KOPT-K1 (cell line): ENCODE results near the gene SERINC2.
"Not testable (repeated sequence)": the region's sequence is repeated elsewhere in the genome, so short reads cannot be mapped to it uniquely, and the experiment has no call there.

Source experiments
- H3K27ac ChIP-seq: fragments of 200-600 bp; sonication (generic); 2 replicates; pipeline ENCODE4 v1.5.1; 2016; ENCODE audit warnings: antibody characterized with exemption, mild to moderate bottlenecking, low read depth, low read length; ENCODE audit not compliant: poor library complexity, severe bottlenecking
- H3K36me3 ChIP-seq: fragments of 200-600 bp; sonication (generic); 2 replicates; pipeline ENCODE4 v1.5.1; 2017; ENCODE audit warnings: antibody characterized with exemption, mild to moderate bottlenecking, low read length, moderate library complexity; ENCODE audit not compliant: insufficient read depth
- H3K9me3 ChIP-seq: fragments of 200-600 bp; sonication (generic); 2 replicates; pipeline ENCODE4 v1.5.1; 2017; ENCODE audit warnings: antibody characterized with exemption, low read length, mild to moderate bottlenecking; ENCODE audit not compliant: insufficient read depth, poor library complexity, severe bottlenecking

The SERINC2 gene

GRCh38 chr1:31476891-31477846 lies 64.2 kb downstream of the SERINC2 start:
- no peaks in the 10 kb centered on the region for H3K36me3 ChIP-seq
- peak overlapping the region; percentile 53 for H3K27ac ChIP-seq
- H3K9me3 ChIP-seq: peaks cover 10% of the 10 kb centered on the region

- Histone ChIP-seq H3K9me3 (peaks cover 10% of the 10 kb centered on the region), H3K36me3 (no peaks in the 10 kb centered on the region), H3K27ac (peak overlapping the region; percentile 53)
These were observed 65.2 kb downstream of the SERINC2 start for GRCh38 chr1:31478167-31478566.

GRCh38 chr1:31479811-31480210 lies 66.8 kb downstream of the SERINC2 start:
- H3K36me3 ChIP-seq: no peaks in the 10 kb centered on the region
- H3K27ac ChIP-seq: no peak overlapping the region
- peaks cover 10% of the 10 kb centered on the region for H3K9me3 ChIP-seq

- H3K36me3 ChIP-seq, H3K27ac ChIP-seq: not testable (repeated sequence)
- H3K9me3 ChIP-seq: peaks cover 10% of the 10 kb centered on the region
These were observed 67.4 kb downstream of the SERINC2 start for GRCh38 chr1:31480426-31480825.

GRCh38 chr1:31482482-31483011 lies 69.5 kb downstream of the SERINC2 start:
- no peak overlapping the region for H3K27ac ChIP-seq
- H3K36me3 ChIP-seq: no peaks in the 10 kb centered on the region
- peaks cover 10% of the 10 kb centered on the region for H3K9me3 ChIP-seq

- no peaks in the 10 kb centered on the region for H3K36me3 ChIP-seq
- H3K9me3 ChIP-seq: peaks cover 10% of the 10 kb centered on the region
- no peak overlapping the region for H3K27ac ChIP-seq
These were observed 70.3 kb downstream of the SERINC2 start for GRCh38 chr1:31483012-31483946.
